Cerebellar nuclear complex (tissue), 1 donor: ENCODE results near the gene ABCC1.
"Not testable (repeated sequence)": the region's sequence is repeated elsewhere in the genome, so short reads cannot be mapped to it uniquely, and the experiment has no call there.

Source experiments
- DNase-seq, 2 experiments: peaks; one replicate each; lab custom pipeline; 2025; lab: John Stamatoyannopoulos, UW

ABCC1 gene

DNA sequence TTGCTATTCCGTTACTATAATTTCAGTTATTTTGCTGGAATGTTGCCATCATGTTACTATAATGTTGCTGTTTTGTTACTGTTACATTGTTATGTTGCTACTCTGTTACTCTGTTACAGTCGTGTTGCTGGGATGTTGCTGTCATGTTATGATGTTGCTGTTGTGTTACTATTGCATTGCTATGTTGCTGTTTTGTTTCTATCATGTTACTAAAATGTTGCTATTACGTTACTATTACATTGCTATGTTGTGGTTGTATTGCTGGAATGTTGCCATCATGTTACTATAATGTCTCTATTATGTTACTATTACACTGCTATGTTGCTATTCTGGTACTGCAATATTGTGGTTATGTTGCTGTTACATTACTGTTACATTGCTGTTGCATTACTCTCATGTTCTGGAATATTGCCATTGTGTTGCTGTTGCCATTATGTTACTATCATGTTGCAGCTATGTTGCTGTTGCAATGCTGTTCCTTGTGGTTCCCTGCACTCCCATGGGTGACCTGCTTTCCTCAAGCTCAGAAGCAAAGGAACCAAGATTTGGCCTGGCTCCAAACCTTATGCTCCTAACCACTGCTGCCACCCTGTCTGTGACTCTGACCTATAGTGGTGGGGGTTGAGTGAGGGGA is 209.4 kb downstream of the ABCC1 start:
- DNase-seq = no peak

- DNase-seq = no peak
These were observed 210.2 kb downstream of the ABCC1 start for GRCh38 chr16:16159662-16160061.

- no peak for DNase-seq
These were observed 211.9 kb downstream of the ABCC1 start for GRCh38 chr16:16161319-16161718.

GRCh38 chr16:16161840-16162239 is 212.4 kb downstream of the ABCC1 start:
- DNase-seq = not testable (repeated sequence)

- DNase-seq = no peak
These were observed 213.2 kb downstream of the ABCC1 start for GRCh38 chr16:16162591-16162990.

DNA sequence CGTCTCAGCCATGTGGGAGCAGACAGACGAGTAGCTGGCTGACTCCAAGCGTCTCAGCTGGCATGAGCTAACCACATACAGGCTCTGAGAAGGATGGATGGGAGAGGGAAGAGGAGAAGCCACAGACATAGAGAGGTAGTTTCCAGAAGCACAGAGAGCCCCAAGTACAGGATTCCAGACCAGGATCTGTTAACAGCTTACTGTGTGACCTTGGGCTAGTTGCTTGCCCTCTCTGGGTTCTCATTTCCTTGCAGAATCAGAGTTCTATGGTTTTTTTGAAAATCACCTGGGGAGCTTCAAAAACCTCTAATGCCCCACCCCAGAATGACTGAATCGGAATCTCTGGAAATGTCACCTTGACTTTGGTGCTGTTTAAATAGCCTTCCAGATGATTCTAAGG is 213.7 kb downstream of the ABCC1 start:
- DNase-seq = no peak

DNA sequence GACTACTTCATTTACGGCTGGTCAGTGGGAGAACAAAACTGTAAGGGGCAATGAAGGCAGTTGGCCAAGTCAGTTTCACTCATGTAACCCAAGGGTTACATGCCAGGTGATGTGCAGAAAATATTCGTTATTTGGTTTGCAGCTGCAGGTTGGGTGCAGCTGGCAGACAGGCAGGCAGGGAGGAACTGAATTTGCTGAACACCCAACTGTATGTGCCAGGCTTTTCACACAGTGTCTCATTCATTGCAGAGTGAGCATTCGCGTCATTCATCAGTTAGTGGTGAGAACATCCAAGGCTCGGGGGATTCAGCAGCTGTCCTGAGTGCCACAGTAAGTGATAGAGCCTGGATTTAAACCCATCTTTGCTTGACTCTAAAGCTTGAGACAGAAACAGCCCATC is 214.2 kb downstream of the ABCC1 start:
- DNase-seq = no peak

GRCh38 chr16:16164243-16164642 is 214.8 kb downstream of the ABCC1 start:
- DNase-seq = no peak

DNA sequence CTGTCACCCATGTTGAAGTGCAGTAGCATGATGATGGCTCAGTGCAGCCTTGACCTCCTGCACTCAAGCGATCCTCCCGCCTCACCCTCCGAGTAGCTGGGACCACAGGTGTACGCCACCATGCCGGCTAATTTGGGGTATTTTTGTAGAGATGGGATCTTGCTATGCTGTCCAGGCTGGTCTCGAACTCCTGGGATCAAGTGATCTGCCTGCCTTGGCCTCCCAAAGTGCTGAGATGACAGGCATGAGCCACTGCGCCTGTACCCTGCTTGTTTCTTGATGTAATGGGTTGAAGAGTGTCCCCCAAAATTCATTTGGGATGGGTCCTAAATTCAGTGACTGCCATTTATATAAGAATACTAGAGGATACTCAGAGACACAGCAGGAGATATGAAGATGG is 216.7 kb downstream of the ABCC1 start:
- DNase-seq = no peak

DNA sequence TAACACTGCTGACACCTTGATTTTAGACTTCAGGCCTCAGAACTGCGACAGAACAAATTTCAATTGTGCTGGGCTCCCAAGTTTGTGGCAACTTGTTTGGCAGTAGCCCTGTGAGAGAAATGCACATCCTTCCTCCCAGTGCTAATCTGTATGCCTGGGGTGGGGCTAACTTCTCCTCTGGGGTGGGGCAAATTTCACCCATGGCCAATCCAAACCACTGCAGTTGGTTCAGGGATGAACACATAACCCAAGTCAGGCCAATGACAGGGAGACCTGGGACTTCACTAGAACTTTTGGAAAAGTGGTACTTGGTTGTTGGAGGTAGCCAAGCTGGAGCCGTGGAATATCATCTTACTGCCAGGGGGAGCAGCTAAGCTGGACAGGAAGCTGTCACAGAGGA is 217.5 kb downstream of the ABCC1 start:
- DNase-seq = no peak

DNA sequence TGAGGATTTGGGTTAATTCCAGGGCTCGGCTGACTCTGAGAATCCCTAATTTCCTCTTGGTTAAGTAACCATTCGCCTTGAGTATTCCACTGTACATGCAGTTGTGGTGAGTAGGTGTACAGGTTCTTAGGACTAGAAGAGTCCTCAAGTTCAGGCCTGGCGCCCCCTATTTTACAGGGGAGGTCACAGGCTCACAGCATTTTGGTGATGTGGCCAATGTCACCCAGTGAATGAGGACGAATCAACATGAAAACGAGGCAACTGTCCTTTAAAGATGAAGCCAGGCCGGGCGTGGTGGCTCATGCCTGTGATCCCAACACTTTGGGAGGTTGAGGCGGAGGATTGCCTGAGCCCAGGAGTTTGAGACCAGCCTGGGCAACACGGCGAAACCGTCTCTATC is 218.5 kb downstream of the ABCC1 start:
- DNase-seq = no peak

GRCh38 chr16:16168431-16168830 is 219.0 kb downstream of the ABCC1 start:
- DNase-seq = no peak

- DNase-seq = no peak
These were observed 220.2 kb downstream of the ABCC1 start for GRCh38 chr16:16169615-16170014.

DNA sequence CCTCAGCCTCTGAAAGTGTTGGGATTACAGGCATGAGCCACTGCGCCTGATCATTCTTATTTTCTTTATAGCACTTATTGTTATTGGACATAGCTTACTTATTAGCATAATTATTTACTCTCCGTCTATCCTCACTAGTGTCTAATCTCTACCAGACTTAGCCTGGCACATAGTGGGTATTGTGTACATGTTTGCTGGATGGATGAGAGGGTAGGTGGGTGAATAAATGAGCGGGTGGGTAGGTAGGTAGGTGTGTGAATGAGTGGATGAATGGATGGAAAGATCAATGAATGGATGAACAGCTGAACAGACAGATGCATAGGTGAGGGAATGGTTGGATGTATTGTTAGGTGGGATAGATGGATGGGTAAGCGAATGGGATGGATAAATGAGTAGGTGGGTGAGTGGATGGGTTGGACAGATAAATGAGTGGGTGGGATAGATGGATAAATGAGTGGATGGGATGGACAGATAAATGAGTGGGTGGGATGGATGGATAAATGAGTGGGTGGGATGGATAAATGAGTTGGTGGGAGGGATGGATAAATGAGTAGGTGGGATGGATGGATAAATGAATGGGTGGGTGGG is 222.0 kb downstream of the ABCC1 start:
- DNase-seq = no peak

- no peak for DNase-seq
These were observed 223.6 kb downstream of the ABCC1 start for GRCh38 chr16:16172991-16173390.

- DNase-seq = no peak
These were observed 225.9 kb downstream of the ABCC1 start for GRCh38 chr16:16175296-16175695.

DNA sequence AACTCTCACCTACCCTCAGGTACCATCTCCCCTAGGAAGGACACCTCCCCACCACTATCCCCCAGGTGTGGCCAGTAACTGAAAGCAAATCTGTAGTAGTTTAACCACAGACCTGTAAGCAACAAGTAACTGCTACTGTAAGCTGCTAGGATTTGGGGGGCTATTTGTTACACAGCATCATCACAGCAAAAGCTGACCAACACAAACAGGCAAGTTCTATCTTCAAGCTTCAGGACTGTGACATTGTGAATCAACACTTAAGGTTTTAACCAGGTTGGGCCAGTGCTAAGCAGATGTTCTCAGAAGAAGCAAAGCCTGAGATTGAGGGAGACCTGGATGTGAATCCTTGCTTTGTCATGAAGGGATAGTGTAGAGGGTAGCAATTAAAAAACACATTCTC is 226.9 kb downstream of the ABCC1 start:
- DNase-seq = no peak

- DNase-seq = no peak
These were observed 229.2 kb downstream of the ABCC1 start for GRCh38 chr16:16178455-16179162.

GRCh38 chr16:16181748-16182147 is 232.3 kb downstream of the ABCC1 start:
- not testable (repeated sequence) for DNase-seq

- DNase-seq = no peak
These were observed 233.5 kb downstream of the ABCC1 start for GRCh38 chr16:16182918-16183317.

- DNase-seq = no peak
These were observed 234.1 kb downstream of the ABCC1 start for GRCh38 chr16:16183562-16183961.

DNA sequence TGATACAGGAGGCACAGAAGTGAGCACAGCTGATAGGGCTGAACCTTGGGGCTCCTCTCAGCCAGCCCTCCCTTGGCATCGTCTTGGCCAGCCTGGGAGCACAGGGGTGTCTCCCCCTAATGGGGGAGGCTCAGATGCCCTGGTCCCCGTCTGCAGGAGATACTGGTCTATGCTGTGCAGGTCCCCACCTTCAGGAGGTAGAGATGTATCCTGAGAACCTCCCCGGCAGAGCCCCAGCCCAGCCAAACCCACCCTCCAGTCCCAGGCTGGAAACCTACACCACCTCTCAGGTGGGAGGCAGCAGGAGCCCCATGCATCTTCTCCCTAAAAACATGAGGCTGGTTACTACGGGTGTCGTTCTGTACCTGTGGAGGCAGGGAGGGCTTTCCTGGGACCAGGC is 235.2 kb downstream of the ABCC1 start:
- DNase-seq = no peak

- no peak for DNase-seq
These were observed 235.7 kb downstream of the ABCC1 start for GRCh38 chr16:16185095-16185494.

GRCh38 chr16:16186820-16187219 is 237.4 kb downstream of the ABCC1 start:
- DNase-seq = no peak
